Fibroblast of mammary gland (primary cell): ENCODE data around the gene CHTF18.
"Not testable (repeated sequence)": the region's sequence is repeated elsewhere in the genome, so short reads cannot be mapped to it uniquely, and the experiment has no call there.

ENCODE experiments used
- DNase-seq: peaks from one replicate; pipeline ENCODE4 v3.0.0-alpha.2; 2010; ENCODE audit warnings: low read depth
- H3K4me3 ChIP-seq: 2 replicates; pipeline ENCODE4 v1.5.1; 2011; ENCODE audit warnings: low read depth, mild to moderate bottlenecking, low read length, moderate library complexity; ENCODE audit not compliant: control insufficient read depth
- CTCF ChIP-seq: conservative IDR thresholded peaks from 2 replicates; pipeline ENCODE4 v1.5.1; 2011; ENCODE audit warnings: low read depth, low read length, inconsistent platforms; ENCODE audit not compliant: control insufficient read depth, insufficient read depth

The CHTF18 gene

GRCh38 chr16:751152-752006 lies 37.0 kb upstream of the CHTF18 start:
- no peak overlapping the region for H3K4me3 ChIP-seq
- DNase-seq: no peak
- no peak for TF ChIP-seq CTCF

GRCh38 chr16:752007-752312 lies 36.5 kb upstream of the CHTF18 start:
- TF ChIP-seq CTCF: no peak
- H3K4me3 ChIP-seq: no peak overlapping the region
- no peak for DNase-seq

GRCh38 chr16:754121-754607 lies 34.3 kb upstream of the CHTF18 start:
- DNase-seq, H3K4me3 ChIP-seq: not testable (repeated sequence)

GRCh38 chr16:754656-755055 lies 33.8 kb upstream of the CHTF18 start:
- no peak overlapping the region for H3K4me3 ChIP-seq
- no peak for TF ChIP-seq CTCF
- no peak for DNase-seq

GRCh38 chr16:756428-756827 lies 32.0 kb upstream of the CHTF18 start:
- DNase-seq: no peak
- H3K4me3 ChIP-seq: no peak overlapping the region
- no peak for TF ChIP-seq CTCF

- H3K4me3 ChIP-seq: no peak overlapping the region
- DNase-seq: no peak
- no peak for TF ChIP-seq CTCF
Observed at GRCh38 chr16:759110-759910, 29.1 kb upstream of the CHTF18 start.

- H3K4me3 ChIP-seq: no peak overlapping the region
- no peak for DNase-seq
- TF ChIP-seq CTCF: no peak
Observed at GRCh38 chr16:760065-760464, 28.4 kb upstream of the CHTF18 start.
